GM20000 (cell line): ENCODE measurements around the gene RAB23.

Source experiments
- DNase-seq: peaks from one replicate; pipeline ENCODE4 v3.0.0; 2012; ENCODE audit warnings: low spot score
- TF ChIP-seq, protein P1 (sequence below): IDR thresholded peaks from 2 replicates; pipeline ENCODE4 v1.5.1; 2012; ENCODE audit warnings: mild to moderate bottlenecking, control low read depth; ENCODE audit errors: extremely low read depth, missing control alignments

RAB23 gene

DNA sequence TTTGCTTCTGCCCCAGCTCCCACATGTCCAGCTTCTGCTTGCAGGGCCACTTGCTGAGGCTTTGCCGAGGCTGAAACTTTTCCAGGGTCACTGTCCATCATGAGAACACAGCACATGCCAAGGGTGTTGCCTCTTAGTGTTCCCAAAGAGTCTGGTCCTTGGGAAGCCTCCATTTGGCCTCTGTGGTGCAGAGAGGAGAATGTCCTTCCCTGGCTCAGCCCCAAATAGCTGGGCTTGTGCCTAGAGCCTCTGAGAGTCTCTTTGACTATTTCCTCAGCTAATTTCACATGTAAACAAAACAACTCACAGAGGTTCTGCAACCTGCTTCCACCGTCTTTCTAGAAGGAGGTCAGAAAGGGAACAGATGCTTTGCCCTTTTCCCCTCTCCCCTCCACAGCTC is 40.4 kb upstream of the RAB23 start:
- TF ChIP-seq, protein P1, sequence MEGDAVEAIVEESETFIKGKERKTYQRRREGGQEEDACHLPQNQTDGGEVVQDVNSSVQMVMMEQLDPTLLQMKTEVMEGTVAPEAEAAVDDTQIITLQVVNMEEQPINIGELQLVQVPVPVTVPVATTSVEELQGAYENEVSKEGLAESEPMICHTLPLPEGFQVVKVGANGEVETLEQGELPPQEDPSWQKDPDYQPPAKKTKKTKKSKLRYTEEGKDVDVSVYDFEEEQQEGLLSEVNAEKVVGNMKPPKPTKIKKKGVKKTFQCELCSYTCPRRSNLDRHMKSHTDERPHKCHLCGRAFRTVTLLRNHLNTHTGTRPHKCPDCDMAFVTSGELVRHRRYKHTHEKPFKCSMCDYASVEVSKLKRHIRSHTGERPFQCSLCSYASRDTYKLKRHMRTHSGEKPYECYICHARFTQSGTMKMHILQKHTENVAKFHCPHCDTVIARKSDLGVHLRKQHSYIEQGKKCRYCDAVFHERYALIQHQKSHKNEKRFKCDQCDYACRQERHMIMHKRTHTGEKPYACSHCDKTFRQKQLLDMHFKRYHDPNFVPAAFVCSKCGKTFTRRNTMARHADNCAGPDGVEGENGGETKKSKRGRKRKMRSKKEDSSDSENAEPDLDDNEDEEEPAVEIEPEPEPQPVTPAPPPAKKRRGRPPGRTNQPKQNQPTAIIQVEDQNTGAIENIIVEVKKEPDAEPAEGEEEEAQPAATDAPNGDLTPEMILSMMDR = no peak
- no peak for DNase-seq

DNA sequence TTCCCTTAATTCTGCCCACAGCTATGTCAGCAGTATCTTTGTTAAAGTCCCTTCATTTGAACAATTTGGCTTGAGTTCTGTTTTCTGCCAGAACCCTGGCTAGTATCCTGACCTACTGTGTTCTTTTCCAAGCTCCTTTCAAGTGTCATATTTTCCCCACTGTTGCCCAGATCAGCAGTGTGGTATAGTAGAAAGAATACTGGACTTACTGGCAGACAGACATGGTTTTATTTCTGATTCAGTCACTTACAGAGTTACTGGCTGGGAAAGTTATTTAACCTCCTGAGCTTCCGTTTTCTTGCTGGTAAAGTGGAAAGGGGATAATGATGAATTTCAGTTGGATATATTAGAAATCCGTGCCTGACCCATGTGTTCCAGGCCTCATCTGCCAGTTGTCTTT is 39.8 kb upstream of the RAB23 start:
- TF ChIP-seq, protein P1 = no peak
- DNase-seq = no peak

DNA sequence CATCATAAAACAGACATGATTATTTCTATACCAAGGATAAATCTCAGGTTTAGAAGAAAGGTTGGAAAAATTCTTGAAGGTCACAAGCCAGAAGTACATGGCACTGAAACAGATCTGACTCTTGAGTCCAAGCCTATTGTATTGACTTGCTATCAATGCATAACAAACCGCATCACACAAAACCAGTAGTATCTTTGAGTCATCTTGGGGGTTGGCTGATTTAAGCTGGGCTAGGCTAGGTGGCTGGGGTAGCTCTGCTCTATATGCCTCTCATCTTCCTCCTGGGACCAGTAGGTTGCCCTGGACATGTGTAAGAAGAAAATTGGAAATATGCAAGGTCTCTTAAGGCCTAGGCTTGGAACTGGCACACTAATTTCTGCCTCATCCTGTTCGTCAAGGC is 37.0 kb upstream of the RAB23 start:
- TF ChIP-seq, protein P1 = no peak
- DNase-seq = no peak

DNA sequence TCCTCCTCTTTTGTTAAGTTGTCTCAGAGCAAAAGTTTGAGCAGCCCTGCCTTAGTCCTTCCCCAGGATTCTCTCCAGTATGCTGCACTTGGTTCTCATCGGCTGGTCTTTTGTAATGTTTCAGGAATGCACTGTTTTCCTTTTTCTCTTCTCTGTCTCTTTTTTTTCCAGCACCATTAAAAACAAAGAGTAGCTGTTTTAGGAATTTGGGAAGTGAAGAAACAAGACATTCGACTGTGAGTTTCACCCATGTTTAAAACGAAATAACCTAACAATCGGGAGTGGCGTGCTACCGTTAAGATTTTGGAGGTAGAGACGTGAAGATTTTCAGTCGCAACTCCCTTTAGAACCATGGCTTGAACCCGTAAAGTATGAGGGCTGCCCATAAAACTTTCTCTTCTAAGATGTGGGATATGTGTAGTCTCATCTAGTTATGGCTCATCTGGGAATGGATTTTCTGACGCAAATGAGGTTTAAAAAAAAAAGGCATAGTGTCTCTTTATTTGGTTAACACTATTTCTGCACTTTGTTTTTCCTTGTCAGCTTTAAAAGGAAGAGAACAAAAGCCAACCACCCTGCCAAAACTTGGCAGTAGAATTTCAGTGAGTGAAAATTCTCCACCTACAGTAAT is 35.9 kb upstream of the RAB23 start:
- no peak for DNase-seq

DNA sequence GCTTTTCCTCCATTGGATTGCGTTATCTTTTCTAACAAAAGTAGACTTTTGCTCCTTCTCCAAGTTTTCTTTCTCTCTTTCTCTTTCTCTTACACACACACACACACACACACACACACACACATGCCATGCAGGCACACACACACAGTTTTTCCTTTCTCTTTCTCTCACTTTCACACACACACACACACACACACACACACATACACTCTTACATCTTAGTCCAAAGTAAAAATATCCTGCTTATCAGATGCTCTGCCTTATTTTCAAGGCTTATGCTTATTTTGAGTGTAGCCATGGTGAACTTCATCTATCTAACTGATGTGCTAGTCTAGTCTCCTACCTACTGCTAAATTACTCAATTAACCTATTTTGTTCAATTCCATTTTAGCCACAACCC is 34.4 kb upstream of the RAB23 start:
- DNase-seq = no peak
- TF ChIP-seq, protein P1 = no peak

More for the DNA sequence above, 35.9 kb upstream of the RAB23 start:
- TF ChIP-seq, protein P1 = no peak

DNA sequence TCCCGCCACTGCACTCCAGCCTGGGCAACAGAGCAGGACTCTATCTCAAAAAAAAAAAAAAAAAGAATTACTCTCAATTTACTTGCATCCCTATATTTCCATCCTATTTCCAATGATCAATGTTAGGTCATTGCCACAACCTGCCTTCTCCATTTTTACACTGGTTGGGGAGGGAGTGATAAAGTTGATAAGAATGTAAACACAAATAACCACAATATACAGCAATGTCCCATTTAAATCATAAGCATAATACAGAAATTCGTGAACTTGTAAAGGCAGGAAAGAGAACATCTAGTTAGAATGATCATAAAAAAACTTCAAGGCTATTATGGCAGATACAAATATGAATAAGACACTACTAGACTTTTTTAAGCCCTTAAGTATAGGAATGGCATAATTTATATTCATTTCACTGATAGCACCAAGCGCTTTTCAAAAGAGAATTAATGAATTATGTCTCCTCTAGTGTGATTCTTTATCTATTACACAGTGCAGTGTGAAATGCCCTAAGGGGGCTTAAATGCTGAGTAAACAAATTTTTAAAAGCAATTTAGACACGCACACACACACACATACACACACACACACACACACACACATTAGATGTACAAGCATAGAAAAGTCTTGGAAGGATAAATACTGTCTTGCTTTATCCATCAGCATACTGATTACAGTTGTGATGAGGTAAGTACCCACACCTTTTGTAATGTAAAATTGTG is 33.5 kb upstream of the RAB23 start:
- TF ChIP-seq, protein P1 = no peak
- DNase-seq = no peak

DNA sequence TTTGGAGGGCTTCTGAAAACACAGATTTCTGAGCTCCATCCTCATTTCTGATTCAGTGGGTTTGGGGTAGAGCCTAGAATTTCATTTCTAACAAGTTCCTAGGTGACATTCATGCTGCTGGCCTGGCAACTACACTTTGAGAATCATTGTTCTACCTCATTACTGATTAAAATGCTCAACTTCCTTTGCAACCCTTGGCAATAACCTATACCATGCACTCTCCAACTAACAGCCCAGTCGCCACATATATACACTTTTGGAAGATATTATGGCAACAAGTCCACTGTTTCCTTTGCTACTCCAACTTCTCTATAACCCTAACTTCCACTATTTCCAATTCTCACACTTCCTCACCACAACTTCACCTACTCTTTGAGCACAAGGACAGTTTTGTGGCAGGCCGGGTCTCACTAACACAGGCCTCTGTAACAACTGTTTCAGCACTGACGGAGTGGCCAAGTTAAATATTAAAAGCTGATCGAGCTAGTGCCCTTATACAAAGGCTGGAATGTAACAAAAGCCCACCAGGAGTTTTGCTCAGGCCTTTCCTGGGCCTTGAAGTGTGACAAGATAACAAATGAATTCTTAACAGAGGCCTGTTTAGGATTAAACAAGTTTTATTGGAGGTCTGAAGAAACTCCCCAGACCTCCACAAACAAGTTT is 32.1 kb upstream of the RAB23 start:
- TF ChIP-seq, protein P1 = no peak
- no peak for DNase-seq
